GM19023 (cell line): ENCODE data around the gene SLIT1.

Experiments
- ATAC-seq: cut with Tn5 transposase; IDR thresholded peaks from one replicate; pipeline ENCODE4 v1.9.1; 2021; ENCODE audit warnings: mild to moderate bottlenecking, moderate library complexity; ENCODE audit not compliant: unreplicated experiment

Gene SLIT1

GRCh38 chr10:97203220-97203619 lies 17.5 kb upstream of the SLIT1 start:
- no peak for ATAC-seq

GRCh38 chr10:97200616-97201015 lies 14.9 kb upstream of the SLIT1 start:
- no peak for ATAC-seq

- no peak for ATAC-seq
Measured at GRCh38 chr10:97199152-97199551, 13.4 kb upstream of the SLIT1 start.

- ATAC-seq = no peak
Measured at GRCh38 chr10:97197030-97197500, 11.3 kb upstream of the SLIT1 start.

- ATAC-seq = peak; percentile 86
Measured at GRCh38 chr10:97196223-97197029, 10.7 kb upstream of the SLIT1 start.

- ATAC-seq = no peak
Measured at GRCh38 chr10:97195706-97196222, 10.0 kb upstream of the SLIT1 start.

- no peak for ATAC-seq
Measured at GRCh38 chr10:97192952-97193435, 7.2 kb upstream of the SLIT1 start.

- ATAC-seq = no peak
Measured at GRCh38 chr10:97190450-97190849, 4.7 kb upstream of the SLIT1 start.

- ATAC-seq = no peak
Measured at GRCh38 chr10:97188261-97188711, 2.5 kb upstream of the SLIT1 start.

GRCh38 chr10:97186911-97187310 lies 1.2 kb upstream of the SLIT1 start:
- ATAC-seq = no peak

- no peak for ATAC-seq
Measured at GRCh38 chr10:97184971-97185325, 811 bp downstream of the SLIT1 start.

- no peak for ATAC-seq
Measured at GRCh38 chr10:97183314-97183713, 2.4 kb downstream of the SLIT1 start.

- ATAC-seq = no peak
Measured at GRCh38 chr10:97182288-97182990, 3.3 kb downstream of the SLIT1 start.

GRCh38 chr10:97180986-97181385 lies 4.8 kb downstream of the SLIT1 start:
- no peak for ATAC-seq

- ATAC-seq = no peak
Measured at GRCh38 chr10:97180363-97180755, 5.4 kb downstream of the SLIT1 start.

GRCh38 chr10:97179731-97180362 lies 5.9 kb downstream of the SLIT1 start:
- no peak for ATAC-seq

GRCh38 chr10:97179311-97179710 lies 6.4 kb downstream of the SLIT1 start:
- no peak for ATAC-seq

- no peak for ATAC-seq
Measured at GRCh38 chr10:97178074-97178473, 7.7 kb downstream of the SLIT1 start.

GRCh38 chr10:97176226-97176625 lies 9.5 kb downstream of the SLIT1 start:
- no peak for ATAC-seq

- no peak for ATAC-seq
Measured at GRCh38 chr10:97175586-97175985, 10.2 kb downstream of the SLIT1 start.

GRCh38 chr10:97174941-97175340 lies 10.8 kb downstream of the SLIT1 start:
- no peak for ATAC-seq
